ENCODE results near the gene DCXR.
A peak's percentile ranks its signal among the peaks of the same experiment; 100 is the strongest.

DCXR gene

DNA sequence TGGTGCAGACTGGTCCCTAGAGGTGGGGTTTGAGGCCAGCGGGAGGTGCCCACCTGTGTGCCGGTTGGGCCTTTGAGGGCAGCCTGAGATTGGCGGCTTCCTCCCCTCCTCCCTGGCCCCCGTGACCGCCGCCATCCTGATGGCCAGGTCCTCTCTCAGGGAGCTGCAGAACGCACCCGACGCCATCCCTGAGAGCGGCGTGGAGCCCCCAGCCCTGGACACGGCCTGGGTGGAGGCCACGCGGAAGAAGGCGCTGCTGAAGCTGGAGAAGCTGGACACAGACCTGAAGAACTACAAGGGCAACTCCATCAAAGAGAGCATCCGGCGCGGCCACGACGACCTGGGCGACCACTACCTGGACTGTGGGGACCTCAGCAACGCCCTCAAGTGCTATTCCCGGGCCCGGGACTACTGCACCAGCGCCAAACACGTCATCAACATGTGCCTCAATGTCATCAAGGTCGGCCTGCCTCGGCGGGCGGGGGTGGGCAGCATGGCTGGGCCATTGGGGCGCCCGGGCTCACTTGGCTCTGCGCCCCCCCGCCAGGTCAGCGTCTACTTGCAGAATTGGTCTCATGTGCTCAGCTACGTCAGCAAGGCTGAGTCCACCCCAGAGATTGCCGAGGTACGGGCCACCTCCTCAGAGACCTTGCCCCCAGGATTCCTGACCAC lies 17.0 kb upstream of the DCXR start:
- no peak overlapping the region for H3K4me3 ChIP-seq (ENCODE audit: low read depth, low read length)
- no peak for DNase-seq (ENCODE audit: low read depth)
- TF ChIP-seq, protein P1, sequence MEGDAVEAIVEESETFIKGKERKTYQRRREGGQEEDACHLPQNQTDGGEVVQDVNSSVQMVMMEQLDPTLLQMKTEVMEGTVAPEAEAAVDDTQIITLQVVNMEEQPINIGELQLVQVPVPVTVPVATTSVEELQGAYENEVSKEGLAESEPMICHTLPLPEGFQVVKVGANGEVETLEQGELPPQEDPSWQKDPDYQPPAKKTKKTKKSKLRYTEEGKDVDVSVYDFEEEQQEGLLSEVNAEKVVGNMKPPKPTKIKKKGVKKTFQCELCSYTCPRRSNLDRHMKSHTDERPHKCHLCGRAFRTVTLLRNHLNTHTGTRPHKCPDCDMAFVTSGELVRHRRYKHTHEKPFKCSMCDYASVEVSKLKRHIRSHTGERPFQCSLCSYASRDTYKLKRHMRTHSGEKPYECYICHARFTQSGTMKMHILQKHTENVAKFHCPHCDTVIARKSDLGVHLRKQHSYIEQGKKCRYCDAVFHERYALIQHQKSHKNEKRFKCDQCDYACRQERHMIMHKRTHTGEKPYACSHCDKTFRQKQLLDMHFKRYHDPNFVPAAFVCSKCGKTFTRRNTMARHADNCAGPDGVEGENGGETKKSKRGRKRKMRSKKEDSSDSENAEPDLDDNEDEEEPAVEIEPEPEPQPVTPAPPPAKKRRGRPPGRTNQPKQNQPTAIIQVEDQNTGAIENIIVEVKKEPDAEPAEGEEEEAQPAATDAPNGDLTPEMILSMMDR (IDR thresholded peaks at IDR 0.05; ENCODE audit: control insufficient read depth, extremely low read depth, insufficient read depth) = no peak

DNA sequence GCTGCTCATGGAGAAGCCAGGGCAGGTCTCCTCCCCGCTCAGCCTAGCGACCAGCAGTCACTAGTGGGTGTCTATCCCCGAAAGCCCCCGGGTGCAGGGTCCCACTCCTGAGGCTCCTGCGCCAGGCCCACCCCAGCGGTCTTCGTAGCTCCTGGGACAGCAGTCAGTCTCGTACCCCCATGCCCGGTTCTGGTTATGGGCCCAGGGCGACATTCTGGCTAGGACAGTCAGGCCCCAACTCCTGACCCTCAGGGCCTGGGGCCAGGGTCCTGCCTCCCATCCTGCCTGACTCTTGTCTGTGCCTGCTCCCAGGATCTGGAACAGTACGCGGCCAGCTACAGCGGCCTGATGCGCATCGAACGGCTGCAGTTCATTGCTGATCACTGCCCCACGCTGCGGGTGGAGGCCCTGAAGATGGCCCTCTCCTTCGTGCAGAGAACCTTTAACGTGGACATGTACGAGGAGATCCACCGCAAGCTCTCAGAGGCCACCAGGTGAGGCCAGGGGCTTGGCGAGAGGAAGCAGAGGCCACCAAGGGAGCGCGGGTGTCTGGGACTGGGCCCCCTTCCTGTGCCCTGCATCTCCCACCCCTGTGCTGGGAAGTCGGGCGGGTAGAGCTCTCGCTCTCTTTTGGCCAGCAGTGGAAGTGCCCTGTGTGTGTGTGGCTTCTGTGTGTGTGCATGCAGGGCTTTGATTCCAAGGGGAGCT lies 16.2 kb upstream of the DCXR start:
- TF ChIP-seq, protein P1 (IDR thresholded peaks at IDR 0.05; ENCODE audit: control insufficient read depth, extremely low read depth, insufficient read depth) = no peak

DNA sequence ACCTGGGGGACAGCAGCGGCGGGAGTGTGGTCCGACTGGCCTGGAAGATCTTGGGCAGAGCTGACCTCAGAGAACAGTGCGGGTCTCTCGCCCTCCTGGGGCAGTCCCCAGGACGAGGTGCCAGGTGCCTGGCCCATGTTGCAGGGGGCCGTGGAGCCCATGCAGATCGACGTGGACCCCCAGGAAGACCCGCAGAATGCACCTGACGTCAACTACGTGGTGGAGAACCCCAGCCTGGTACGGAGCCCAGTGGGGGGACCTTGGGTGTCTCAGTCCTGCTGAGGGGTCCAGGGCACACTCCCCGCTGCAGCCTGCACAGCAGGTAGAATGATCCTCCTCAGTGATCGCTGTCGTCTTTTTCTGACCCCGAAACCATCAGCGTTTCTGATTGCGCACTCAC lies 15.6 kb upstream of the DCXR start:
- TF ChIP-seq, protein P1 (IDR thresholded peaks at IDR 0.05; ENCODE audit: control insufficient read depth, extremely low read depth, insufficient read depth) = no peak
- peak overlapping the region; percentile 89 for H3K4me3 ChIP-seq (ENCODE audit: low read depth, low read length)
- DNase-seq (ENCODE audit: low read depth) = no peak

More for the DNA sequence above, 16.2 kb upstream of the DCXR start:
- no peak overlapping the region for H3K4me3 ChIP-seq (ENCODE audit: low read depth, low read length)
- DNase-seq (ENCODE audit: low read depth) = no peak

DNA sequence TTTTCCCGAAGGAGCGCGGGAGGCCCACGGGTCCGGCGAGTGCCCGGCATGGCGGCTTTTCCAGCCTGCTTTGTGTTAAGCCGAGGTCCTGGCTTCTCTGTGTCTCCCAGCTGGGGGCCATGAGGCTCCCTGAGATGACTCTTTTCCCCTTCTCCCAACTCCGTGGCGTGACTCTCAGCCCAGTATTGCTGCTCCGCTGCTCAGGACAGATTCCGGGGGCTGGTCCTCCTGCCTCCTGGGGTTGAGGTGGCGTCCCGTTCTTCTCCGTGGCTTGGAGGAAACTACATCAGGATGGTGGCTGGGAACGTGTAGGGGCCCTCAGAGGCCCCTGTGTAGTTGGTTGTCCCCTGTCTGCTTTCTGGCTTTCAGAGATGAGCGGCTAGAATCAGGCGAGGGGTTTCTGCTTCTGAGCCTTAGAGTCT lies 15.2 kb upstream of the DCXR start:
- peak overlapping the region; percentile 89 for H3K4me3 ChIP-seq (ENCODE audit: low read depth, low read length)
- TF ChIP-seq, protein P1 (IDR thresholded peaks at IDR 0.05; ENCODE audit: control insufficient read depth, extremely low read depth, insufficient read depth) = no peak
- DNase-seq (ENCODE audit: low read depth) = no peak

DNA sequence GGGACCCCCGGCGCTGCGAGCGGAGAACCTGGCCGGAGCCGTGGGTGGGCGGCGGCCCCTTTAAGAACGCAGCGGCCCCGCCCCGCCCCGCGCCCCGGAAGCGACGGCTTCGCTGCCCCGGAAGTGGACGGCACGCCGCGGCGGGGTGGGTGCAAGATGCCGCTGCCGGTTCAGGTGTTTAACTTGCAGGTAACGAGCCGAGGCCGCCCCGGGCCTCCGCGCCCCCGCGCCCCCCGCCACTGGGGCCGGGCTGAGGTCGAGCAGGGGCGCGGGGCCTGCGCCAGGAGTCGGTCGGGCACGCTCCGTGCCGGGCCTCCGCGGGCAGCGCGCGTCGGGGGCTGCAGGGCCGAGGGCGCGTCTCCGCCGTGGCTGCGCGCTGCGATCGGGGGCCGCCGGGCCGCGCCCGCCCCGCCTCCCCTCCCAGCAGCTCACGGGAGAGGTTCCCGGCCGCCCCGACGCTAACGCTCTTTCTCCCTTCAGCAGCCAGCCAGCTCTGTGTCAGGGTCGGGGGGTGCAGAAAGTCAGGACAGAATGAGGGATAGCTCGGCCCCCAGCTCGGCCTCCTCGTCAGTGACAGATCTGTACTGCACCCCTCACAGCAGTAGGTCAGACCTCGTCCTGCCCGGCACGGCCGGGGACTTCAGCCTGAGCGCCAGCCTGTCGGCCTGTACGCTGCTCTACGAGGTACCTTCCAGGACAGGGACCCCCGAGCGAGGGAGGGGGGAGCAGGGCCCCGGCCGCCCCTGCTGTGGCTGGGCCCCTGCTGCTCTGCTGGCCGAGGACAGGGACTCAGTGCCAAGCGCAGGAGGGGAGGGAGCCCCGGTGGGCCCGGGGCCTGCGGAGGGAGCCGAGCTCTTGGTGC lies 14.5 kb upstream of the DCXR start, which contains the start of the genes GPS1 and RFNG:
Gene GPS1, plus strand, starts transcription at position 123 of the 862 bp plus-strand sequence. Its CDS starts 34 bp downstream, at position 157.
Gene RFNG, minus strand, starts transcription at position 36 of the 862 bp plus-strand sequence. CDS start 45 bp downstream, outside the sequence.
- no peak for DNase-seq (ENCODE audit: low read depth)
- TF ChIP-seq, protein P1 (IDR thresholded peaks at IDR 0.05; ENCODE audit: control insufficient read depth, extremely low read depth, insufficient read depth) = no peak
- H3K4me3 ChIP-seq (ENCODE audit: low read depth, low read length) = peak within 1 kb of the TSS; percentile 89

DNA sequence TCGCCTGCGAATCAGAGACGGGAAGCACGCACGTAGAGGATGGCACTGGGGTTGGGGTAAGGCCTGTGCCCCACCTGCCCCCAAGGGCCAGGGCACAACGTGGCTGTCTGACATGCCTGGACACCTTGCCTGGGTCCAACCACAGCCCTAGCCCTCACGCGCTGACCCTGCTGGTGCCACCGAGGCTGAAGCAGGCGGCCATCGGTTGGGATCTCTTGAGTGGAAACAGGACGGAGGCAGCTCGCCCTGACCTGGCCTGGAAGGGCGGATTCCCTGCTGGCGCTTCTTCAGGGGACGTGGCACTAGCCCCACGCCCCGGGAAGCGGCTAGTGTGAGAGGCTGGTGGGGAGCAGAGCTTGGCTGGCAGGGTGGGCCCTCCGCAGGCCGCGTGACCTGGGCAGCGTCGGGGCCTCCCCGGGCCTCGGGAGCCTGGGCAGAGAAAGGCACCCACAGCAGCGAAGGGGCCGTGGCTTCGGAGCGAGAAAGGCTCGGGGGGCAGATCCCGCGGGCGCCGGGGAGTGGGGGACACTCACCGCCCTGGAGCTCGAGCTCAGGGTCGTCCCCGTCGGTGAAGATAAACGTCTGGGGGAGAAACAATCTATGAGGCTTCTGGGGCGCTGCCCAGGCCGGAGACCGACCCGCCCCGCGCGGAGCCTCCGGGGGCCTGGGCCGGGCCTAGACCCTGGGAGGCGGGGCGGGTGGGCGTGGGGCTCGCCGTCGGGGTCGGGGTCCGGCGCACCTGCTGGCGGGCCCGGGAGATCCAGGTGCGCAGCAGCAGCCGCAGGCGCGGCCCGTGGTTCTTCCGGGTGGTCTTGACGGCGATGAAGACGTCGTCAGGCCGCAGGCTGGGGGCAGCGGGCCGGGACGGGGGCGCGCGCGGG lies 13.5 kb upstream of the DCXR start:
- H3K4me3 ChIP-seq (ENCODE audit: low read depth, low read length) = peak overlapping the region; percentile 89
- TF ChIP-seq, protein P1 (IDR thresholded peaks at IDR 0.05; ENCODE audit: control insufficient read depth, extremely low read depth, insufficient read depth) = no peak
- DNase-seq (ENCODE audit: low read depth) = no peak
